Stimulated activated CD4-positive, alpha-beta T cell treated with anti-CD3 and anti-CD28 coated beads, Interleukin-15, amount 100 ng/mL, for 48 hours (primary cell): Measurements from ENCODE around the gene ZFX.
"Not testable (repeated sequence)": the region's sequence is repeated elsewhere in the genome, so short reads cannot be mapped to it uniquely, and the experiment has no call there.

Experiments
- DNase-seq, 2 donors: peaks; one replicate each; pipeline ENCODE4 v3.0.0-alpha.2; 2020; ENCODE audit warnings: low read depth in 2 of 2

The ZFX gene

DNA sequence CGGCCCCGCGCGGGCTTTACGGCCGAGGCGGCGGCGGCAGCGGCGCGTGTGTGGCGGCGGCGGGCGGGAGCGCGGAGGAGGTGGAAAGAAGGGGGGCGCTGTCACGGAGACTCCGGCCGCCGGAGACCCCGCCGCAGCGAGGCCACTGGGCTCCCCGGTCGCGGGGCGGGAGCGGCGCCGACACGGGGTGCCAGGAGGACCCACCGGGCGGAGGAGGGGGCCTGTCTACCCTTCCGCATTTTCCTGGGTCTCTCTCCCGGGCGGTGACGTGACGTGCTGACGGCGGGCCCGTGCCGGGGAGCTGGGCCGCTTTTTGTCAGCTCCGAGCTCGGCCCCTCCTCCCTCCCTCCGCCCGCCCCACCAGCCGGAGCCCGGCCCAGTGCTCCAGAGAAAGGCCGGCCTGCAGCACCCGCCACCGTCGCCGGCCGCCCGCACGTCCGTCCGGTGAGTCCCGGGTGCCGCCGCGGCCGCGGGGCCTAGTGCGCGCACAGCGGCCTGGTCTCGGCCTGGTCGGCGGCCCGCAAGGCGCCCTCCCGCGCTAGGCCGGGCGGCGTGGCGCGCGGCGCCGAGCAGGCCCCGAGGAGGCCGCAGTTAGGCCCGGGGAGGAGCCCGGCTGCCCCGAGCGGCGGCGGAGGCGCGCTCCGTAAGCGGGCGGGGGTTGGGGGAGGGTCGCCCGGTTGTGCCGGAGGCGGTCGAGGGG lies at the start of gene ZFX:
ZFX (plus strand) TSS at position 379 of the 700 bp plus-strand sequence. CDS start 23,014 bp downstream, outside the sequence.
- peak; percentile 38 to 61 for DNase-seq

DNA sequence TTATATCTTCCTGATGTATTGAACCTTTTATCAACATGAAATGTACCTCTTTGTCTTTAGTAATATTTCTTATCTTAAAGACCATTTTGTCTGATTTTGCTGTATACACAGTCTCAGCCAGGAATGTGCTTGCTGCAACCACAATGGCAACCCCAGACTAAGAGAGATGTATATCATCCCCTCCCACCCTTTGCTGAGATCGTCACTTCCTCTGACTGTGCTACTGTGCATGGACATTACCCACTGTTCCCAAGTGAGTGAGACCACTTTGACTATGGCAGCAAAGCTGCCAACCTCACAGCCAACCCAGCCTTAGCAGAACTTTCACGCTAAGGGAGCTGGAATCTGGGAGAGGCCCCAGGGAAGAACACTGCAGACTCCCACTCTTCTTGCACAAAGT lies 48.8 kb upstream of the ZFX start:
- DNase-seq = no peak

DNA sequence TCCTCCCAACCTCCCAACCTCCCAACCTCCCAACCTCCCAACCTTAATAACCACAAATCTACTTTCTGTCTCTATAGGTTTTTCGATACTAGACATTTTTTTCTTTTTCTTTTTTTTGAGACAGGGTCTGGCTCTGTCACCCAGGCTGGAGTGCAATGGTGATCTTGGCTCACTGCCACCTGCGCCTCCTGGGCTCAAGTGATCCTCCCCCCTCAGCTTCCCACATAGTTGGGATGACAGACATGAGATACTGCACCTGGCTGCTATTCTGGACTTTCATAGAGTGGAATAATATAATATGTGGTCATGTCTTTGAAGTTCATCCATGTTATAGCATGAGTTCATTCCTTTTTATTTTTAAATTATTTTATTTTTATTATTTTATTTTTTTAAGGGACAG lies 39.5 kb upstream of the ZFX start:
- no peak for DNase-seq

DNA sequence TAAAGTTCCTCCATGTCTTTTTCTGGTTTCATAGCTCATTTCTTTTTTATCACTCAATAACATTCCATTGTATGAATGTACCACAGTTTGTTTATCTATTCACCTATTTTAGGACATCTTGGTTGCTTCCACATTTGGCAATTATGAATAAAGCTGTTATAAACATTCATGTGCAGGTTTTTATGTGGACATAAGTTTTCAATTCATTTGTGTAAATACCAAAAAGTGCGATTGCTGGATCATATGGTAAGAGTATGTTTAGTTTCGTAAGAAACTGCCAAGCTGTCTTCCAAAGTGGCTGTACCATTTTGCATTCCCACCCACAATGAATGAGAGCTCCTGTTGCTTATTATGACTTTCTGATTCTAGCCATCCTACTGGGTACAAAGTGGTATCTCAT lies 36.3 kb upstream of the ZFX start:
- DNase-seq = no peak

DNA sequence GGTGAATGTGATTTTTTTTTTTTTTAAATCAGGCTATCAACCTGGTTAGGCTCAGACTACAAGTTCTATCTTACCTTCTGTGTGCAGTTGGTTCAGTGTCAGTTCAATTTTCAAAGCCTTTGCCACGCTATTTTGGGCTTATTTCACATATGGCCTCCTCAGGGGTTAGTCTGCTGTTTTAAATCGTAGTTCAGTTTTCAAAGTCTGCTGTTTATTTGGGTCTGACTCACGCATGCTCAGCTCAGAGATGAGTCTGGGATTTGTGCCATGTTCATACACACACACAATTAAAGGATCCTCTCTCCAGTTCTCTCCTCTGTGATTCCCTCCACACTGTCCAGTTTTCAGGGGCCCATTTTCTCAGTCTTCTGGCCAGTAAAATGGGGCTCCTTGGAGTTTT lies 32.3 kb upstream of the ZFX start:
- DNase-seq = no peak

DNA sequence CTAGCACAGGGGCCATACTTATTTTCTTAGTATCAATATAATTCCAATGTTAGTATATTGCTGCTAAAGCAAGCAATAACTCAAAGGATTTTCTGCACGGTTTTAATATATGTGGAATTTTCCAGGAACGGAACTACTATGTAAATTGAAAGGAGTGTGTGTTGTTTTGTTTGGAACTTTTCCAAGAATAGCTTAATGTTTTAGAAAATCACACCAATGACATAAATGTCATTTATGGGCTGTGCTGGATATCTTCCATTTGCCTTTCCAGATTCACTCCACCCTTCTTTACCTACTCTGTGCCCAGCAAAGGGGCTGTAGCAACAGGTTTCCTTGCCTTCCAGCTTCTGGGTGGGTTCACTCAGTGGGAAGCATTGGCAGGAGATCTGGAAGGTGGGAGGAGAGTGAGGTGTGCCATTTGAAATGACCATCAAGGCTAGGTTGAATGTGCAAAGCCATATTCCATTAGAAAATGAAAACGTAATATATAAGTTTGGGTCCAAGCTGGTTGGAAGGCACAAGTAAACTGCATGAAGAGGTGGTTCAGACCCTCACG lies 25.2 kb upstream of the ZFX start:
- no peak for DNase-seq

DNA sequence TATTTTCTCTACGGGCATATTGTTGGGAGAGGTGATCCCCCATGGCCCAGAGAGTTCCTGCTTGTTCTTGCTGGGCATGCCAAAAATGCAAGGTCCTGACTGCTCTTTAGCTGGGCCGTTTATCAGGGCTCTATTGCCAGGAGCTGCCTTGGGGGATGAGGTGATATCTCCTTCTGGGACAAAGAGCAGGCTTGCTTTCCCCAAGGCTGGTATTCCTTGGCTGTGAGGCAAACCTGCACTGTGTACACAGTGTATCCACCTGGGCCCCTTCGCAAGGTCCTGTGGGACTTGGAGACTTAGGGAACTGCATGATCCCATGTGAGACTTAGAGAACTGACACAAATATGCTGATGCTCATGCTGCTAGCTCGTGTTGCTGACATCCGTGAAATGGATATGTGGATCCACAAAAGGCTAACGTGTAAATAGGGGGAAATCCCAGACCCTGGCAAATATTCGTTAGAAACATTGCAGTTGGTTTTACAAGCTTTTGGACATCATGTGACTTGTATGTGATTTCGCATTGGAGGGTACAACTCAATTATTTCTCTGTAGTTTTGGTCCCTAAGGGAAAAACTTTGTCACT lies 24.4 kb upstream of the ZFX start:
- no peak for DNase-seq

DNA sequence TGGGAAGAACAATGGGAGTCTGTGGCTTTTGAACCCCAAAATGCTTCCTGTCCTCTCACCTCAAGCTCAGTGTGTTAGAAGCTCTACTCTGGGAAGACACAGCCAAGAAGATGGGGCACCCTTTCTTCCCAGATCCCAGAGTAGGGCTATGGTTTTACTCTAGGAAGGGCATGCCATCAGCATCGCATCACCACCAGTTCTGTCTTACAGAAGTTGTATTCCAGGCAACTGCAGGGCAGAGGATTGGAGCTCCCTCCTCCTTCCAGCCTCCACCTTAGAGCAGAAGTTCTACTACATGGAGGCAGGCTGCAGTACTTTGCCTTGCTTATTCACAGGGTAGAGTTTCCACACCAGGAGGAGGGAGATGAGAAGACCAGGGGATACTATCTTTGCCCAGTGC lies 18.1 kb upstream of the ZFX start:
- no peak for DNase-seq

DNA sequence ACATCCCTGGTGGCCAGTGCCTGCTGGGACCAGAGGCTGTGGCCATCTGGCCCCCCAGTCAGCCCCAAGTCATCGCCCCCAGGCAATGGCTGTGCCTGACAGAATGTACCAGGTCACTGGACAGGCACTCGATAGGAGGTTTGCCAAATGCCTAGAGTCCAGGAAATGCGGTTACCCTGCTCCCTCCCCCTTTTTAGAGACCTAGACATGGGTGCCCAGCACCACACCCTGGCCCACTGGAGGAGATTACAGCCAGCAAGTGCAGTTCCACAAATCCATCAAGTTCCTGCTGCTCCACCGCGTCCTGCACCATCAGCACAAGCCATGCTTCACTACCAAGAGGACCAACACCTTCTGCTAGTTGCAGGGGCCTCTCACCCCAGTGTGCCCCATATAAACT lies 16.2 kb upstream of the ZFX start:
- no peak for DNase-seq

DNA sequence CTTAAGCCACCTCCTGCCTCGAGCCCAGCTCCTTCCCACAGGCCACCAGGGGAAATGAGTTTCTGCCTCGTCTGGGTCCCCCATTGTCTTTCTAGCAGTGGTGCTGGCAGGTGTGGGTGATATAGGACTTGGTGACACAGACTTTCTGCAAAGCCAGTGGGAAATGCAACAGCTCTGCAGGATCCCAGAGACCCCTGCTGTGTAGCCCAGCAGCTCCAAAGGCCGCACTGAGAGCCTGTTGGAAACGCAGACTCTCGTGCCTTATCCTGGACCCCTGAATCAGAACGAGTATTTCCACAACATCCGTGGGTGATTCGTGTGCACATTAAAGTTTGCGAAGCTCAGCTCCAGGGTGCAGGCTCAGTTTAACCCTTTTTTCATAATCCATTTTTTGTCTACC lies 13.8 kb upstream of the ZFX start:
- not testable (repeated sequence) for DNase-seq

DNA sequence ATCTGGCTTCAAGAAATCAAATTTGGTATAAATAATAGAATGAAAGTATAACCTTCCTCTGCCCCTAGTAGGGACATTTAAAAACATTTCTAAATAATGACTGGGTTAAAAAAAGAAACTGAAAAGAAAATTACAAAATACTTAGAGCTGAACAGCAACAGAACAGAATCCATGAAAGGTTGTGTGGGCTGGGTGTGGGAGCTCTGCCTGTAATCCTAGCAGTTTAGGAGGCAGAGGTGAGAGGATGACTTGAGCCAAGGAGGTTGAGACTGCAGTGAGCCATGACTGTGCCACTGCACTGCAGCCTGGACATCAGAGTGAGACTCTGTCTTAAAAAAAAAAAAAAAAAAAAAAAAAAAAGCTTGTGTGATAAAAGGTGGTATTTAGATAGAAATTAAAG lies 12.3 kb upstream of the ZFX start:
- no peak for DNase-seq

DNA sequence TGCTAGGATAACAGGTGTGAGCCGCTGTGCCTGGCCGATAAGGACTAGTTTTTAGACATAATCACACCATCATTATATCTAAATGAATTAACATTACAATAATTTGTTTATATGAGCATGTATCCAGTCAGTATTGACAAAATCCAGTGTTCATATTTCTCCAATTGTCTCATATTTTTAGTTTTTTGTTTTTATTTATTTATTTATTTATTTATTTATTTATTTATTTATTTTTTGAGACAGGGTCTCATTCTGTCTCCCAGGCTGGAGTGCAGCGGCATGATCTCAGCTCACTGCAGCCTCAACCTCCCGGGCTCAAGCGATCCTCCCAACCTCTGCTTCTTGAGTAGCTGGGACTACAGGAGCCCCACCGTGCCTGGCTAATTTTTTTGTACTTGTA lies 5.5 kb upstream of the ZFX start:
- DNase-seq = not testable (repeated sequence)

DNA sequence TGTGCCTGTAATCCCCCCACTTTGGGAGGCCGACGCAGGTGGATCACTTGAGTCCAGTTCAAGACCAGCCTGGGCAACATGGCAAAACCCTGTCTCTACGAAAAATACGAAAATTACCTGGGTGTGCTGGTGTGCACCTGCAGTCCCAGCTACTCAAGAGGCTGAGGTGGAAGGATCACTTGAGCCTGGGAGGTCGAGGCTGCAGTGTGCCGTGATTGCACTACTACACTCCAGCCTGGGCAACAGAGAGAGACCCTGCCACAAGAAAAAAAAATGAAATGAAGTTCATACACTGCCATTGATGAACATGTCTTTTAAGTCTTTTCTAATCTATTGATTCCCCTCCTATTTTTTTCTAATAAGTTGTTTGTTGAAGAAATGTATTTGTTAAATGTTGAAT lies 5.0 kb upstream of the ZFX start:
- DNase-seq = no peak

DNA sequence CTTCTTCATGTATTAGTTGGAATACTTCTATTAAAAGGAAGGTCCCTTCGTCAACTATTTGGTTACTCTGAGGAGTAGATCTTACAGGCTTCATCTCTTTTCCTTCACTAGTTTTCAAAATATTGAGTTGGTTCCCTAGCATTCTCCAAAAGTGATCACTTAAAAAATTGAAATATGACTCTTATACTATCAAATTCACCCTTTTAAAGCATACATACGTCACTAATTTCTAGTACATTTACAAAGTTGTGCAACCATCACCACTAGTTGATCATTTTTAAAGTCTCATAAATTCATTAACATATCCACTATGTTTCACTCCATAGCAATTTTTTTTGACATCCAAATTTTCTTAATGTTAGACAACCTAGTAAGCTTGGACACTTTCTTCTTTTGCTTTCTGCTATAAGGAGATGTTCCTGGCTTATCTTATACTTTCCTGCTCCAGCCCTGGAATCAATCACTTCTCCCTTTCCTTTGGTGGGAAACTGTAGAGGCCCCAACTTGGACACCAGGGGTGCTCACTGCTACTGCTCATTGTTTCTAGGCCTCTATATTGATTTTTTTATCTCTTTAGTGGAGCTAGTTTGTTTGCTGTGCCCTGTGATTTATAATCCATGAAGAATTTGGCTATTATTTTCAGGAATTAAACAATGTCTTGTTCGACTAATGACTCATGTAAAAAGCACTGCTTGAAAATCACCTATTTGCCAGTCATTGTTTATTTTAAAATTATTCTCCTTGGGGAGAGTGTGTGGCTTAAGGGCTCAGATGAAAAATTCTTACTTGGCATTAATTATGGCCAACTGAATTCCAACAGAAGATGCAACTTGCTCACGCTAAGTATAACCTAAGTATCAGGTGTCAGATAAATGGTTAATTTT lies 4.0 kb upstream of the ZFX start:
- DNase-seq = no peak

DNA sequence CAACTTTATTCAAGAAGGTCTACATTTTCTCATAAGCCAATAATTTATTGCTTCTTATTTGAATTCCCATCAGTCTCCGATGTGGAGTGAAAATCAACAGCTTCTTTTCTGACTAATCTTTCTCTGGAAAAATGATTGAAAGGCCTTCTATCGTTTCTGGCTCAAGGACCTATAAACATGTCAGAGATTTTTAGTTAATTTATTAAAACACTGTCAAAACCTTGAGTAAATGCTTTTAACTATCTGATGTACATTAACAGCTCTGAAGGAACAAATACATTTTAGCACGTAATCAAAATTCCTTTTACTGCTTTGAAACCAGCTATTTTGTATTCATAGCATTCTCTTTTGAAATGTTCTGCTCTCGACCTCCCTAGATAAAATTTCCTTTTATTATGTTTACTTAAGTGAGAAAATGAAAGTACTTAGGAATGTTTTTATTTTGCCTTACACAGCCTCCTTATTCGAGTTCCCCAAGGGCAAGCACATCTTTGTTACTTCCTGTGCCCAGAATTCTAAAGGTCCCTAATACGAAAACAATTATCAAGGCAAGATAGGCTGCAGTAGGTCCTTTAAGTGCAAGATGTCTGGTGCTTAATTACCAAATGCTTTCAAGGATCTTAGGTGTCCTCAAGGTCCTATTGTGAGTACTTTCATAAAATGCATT lies 3.1 kb upstream of the ZFX start:
- DNase-seq = no peak

DNA sequence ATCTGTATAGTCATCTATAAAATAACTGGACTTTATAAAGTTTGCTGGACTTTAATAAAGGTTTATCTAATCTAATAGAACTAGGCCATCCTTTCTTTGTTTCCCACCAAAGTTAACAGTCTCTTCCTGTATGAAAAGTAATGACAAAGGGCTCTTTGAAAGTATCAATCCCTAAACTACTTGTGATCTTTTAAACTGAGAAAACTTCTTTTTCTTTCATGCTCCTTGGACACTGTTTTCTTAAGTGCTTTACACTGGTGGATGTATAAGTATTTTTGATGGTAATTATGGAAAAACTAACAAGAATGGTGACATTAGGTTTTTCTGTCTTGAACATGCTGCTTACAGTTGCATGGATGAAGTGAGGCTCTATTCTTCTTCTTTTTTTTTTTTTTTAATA lies 2.4 kb upstream of the ZFX start:
- no peak for DNase-seq

DNA sequence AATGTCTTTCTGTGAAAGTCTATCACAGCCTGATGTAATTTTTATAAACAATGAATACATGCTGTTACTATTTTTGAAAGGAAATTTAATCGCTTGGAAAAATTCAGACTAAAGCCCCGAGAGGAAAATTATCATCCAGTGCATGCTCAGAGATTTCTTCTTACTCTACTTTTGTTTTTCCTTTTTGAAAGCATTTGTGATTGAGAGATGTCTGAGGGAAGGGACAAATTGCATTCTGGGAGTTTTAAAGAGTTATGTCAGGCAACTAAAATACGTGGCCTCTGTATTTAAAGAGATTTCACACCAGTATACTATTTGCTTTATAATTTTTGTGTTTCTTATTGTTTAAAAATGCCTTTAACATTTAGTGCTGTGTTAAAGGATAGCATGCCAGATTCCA lies 1.4 kb upstream of the ZFX start:
- no peak for DNase-seq

DNA sequence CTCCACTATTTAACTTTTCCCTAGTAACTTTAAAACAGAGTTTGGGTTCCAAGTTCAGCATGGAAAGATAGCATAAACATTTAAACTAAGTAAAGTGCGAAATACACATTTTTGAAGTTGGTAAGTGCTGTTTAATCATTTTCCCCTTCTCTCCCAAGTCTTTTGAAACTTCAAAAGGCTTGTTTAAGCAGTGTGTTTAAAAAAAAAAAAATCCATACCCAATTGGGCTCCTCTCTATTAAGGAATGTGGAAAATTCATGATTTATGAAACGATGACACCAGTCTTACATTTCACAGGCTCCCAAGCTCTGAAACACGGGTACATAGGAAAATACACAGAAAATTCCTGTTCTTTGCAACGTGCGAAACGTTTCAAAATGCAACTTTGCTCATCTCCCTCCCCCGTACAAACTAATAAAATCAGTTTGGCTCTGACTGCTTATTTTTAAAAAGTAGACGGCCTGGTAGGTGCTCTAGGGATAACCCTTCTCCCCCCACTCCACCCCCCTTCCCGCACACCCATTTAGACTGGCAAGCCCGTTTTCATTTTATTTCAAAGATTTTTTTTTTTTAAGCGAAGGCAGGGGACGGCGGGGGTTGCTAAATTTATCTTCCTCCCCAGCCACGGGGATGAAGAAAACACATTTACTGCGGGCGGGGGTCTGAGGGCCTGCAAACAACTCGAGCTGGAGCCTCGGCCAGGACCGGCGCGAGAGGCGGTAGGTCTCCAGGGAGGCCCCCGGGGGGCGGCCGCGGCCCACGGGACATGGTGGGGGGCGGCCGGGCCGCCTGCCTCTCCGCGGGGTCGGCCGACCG lies 786 bp upstream of the ZFX start:
- DNase-seq = peak in 1 of 2 donors; percentile 4

DNA sequence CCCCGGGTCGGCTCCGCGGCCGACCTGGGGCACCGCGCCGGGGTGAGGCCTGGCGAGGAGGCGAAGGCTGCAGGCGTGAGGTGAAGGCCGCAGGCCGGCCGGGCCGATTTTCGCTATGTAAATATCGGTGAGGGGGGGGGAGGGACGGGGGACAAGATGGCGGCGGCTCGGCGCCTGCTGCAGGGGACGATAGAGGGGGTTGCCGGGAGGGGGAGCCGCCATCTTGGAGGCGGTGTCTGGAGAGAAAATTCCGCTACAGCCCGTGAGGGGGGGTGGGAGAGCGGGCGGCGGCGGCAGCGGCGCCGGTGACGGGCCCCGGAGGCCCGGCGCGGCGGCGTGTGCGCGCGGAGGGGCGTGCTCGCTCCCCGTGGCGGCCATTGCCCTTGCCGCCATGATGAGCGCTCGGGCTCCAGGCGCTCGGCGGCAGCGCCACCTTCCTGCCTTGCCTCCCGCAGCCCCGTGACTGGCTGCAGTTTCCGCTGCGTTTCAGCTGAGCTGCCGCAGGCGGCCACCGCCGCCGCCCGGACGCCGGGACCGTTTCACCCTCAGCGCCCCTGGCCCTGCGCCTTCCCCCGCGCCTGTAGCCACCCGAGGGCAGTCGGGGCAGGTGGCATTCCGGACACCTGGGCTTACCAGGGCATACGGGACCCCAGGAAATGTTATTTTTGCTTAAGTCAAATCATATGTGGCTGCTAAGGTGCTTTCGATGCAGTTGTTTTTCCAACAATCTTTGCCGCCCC lies 692 bp downstream of the ZFX start:
- DNase-seq = peak; percentile 75 to 88

DNA sequence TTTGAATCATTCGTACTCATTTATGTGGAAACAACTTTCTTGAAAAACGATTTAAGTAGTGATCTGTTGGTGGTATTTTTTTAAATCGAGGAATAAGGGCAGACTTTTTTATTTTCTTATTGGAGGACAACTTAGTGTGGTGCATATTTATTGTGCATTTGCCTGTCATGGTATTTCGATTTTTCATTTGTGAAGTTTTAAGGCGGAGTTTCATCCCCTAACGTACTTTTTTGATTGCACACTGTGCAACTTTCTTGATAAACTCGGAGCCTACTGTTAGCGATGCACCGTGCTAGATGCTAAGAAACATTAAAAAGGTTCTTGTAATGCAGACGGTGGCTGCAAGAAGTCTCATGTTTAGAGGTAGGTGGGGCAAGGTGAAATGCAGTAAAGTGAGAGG lies 1.4 kb downstream of the ZFX start:
- DNase-seq = no peak
